CD4-positive, alpha-beta T cell treated with Interleukin-15 for 4 hours (primary cell): Measurements from ENCODE around the gene CACNG4.
A peak's percentile ranks its signal among the peaks of the same experiment; 100 is the strongest.

Experiments used
- DNase-seq: peaks from one replicate; pipeline ENCODE4 v3.0.0-alpha.2; 2020; ENCODE audit warnings: low spot score

Gene CACNG4

GRCh38 chr17:67066717-67067116 lies 102.2 kb downstream of the CACNG4 start:
- no peak for DNase-seq

- DNase-seq, result no peak
Measured at GRCh38 chr17:67067571-67068482, 103.3 kb downstream of the CACNG4 start.

- DNase-seq, result no peak
Measured at GRCh38 chr17:67068999-67069398, 104.5 kb downstream of the CACNG4 start.

GRCh38 chr17:67069603-67070136 lies 105.2 kb downstream of the CACNG4 start:
- DNase-seq, result no peak

DNA sequence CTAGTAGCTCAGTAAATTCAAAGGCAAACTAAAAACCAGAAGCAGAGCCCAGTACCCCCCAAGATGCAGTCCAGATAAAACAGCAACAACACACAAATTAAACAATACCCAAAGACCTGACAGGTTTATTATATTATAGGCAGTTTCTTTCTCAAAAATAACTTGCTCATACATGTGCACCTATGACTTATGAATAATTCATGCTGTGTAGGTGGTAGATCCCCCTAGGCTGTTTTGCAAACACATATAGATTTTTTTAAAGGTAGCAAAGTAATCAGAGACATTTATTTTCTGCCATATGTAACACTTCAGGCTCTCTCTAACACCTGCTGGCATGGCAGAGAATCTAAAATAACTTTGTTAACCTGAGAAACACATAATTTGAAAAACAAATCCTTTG lies 107.1 kb downstream of the CACNG4 start:
- no peak for DNase-seq

DNA sequence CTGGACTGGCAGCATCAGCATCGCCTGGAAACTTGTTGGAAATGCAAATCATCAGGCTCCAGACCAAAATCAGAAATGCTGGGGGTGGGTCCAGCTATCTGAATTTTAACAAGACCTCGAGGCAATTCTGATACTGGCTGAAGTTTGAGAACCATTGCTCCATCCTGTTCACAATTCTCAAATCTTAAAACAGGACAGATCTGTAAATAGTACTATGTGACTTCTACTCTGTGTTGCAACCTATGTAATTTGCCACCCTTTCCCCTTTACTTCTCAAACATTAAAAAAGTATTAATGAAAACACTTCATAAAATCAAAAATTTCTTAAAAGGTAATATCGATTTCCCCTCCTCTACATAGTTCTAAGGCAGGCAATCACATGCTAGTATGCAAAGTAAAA lies 108.4 kb downstream of the CACNG4 start:
- no peak for DNase-seq

DNA sequence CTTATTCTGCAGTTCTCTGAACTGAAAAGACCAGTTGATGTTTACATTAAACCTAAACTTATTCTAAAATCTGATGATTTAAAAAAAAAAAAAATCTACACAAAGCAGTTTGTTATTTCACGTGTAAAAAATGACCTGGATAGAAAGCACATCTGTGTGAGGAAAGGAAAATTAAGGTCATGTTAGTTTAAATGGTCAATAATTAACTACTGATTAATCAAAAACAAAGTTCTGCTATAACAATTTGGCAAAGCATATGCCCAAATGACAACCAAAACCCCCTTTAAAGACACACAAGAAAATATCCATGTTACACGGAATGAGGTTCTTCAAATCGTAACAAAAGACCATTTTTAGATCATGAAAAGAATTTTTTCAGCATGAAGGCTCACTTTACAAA lies 110.3 kb downstream of the CACNG4 start:
- DNase-seq, result no peak

GRCh38 chr17:67076290-67076689 lies 111.8 kb downstream of the CACNG4 start:
- DNase-seq, result no peak

DNA sequence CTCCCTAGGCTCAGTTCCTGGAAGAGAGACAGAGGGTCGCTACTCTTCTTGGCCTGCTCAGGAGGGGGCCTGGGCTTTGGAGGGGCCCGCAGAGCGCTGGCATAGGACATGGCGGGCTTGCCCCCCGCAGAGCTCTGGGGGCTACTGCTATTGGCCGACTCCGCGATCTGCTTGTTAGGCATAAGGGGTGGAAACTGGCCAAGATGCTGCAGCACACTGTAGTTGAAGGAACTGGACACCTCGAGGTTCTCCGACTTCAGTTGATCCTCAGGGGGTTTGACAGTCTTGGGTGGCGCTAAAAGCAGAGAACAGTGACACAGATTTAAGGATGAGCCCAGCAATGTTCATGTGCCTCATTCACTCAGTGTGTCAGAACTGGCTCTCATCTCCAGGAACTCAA lies 113.8 kb downstream of the CACNG4 start:
- no peak for DNase-seq

- no peak for DNase-seq
Measured at GRCh38 chr17:67079491-67079890, 115.0 kb downstream of the CACNG4 start.

GRCh38 chr17:67080804-67081203 lies 116.3 kb downstream of the CACNG4 start:
- no peak for DNase-seq

GRCh38 chr17:67082107-67082506 lies 117.6 kb downstream of the CACNG4 start:
- peak; percentile 48 for DNase-seq
